Fibroblast of lung (primary cell): ENCODE results near the gene PPIP5K1.

Source experiments
- EZH2 ChIP-seq: IDR thresholded peaks from 2 replicates; pipeline ENCODE4 v1.5.1; 2012; ENCODE audit warnings: low read length, control low read depth, mild to moderate bottlenecking; ENCODE audit errors: missing control alignments
- TF ChIP-seq, protein P1 (sequence below), 2 donors: IDR thresholded peaks in 1 of 2; conservative IDR thresholded peaks in 1 of 2; 1 replicate in 1 of 2; 2 replicates in 1 of 2; pipeline ENCODE4 v1.5.1; 2011 to 2012; ENCODE audit warnings: low read length in 2 of 2, control low read depth in 1 of 2, inconsistent platforms in 1 of 2, low read depth in 1 of 2, mild to moderate bottlenecking in 1 of 2

DNA sequence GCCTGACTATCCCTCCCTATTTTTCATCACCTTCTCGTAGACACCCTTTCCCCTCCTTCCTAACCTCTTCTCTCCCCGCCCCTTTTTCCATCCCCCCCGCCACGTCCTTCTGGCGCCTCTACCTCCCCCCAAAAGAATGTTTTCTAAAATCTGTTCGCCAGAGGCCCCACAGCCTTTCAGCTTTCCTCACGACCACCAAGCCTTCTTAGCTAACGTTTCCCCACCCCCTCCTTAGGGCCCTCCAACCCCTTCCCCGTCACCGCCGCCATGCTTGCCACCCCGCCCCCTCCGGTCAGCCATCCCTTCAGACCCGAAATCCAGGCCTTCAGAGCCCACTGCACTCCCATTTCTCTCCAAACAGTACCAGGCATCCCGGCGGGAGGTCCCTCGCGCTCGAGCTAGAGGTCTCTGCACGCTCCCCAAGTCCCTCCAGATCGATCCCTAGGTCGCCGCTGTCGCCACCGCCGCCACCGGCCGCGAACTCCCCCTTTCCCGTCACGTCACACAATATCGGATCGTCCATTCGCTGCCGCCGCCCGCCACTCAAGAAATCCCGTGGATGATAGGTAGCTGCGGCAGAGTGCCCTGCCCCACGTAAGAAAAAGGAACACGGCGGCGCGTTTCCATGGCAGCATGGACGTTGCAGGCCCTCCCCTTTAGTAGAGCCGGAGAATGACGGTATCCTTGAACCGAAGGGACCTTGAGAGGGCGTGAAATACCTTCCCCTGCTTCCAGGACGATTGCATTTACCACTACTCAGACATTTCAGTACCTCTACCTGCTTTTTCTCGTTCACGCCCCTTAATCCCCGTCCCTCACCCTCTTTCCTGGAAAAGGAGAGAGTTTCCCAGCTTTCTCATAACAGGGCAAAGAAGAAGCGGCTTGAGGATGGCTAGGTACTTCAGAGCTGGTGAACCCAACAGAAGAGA, 97.1 kb downstream of the PPIP5K1 start, which contains the start of gene TP53BP1:
- TF ChIP-seq, protein P1, sequence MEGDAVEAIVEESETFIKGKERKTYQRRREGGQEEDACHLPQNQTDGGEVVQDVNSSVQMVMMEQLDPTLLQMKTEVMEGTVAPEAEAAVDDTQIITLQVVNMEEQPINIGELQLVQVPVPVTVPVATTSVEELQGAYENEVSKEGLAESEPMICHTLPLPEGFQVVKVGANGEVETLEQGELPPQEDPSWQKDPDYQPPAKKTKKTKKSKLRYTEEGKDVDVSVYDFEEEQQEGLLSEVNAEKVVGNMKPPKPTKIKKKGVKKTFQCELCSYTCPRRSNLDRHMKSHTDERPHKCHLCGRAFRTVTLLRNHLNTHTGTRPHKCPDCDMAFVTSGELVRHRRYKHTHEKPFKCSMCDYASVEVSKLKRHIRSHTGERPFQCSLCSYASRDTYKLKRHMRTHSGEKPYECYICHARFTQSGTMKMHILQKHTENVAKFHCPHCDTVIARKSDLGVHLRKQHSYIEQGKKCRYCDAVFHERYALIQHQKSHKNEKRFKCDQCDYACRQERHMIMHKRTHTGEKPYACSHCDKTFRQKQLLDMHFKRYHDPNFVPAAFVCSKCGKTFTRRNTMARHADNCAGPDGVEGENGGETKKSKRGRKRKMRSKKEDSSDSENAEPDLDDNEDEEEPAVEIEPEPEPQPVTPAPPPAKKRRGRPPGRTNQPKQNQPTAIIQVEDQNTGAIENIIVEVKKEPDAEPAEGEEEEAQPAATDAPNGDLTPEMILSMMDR (conservative IDR thresholded peaks at IDR 0.05 in 1 of 2, IDR thresholded peaks at IDR 0.05 in 1 of 2; ENCODE audit: low read depth in 1 of 2, low read length in 2 of 2), result no peak
- TF ChIP-seq EZH2, result no peak
